ENCODE data around the gene NOXA1. TPM values are rescaled to one million over a fixed set of nuclear protein-coding genes. Genes with fewer than 3 reads are reported as not detected.
A peak's percentile ranks its signal among the peaks of the same experiment; 100 is the strongest.

NOXA1 gene
- total and polyA plus RNA-seq, 3 donors from 2014 or later, result 2.5 to 8.0 (median 4.6) TPM

GRCh38 chr9:137388589-137389427, 34.4 kb upstream of the NOXA1 start:
- no peak for DNase-seq
- WGBS, 2 donors, result 88 to 94% methylated on average over 21 to 47 of the region's 47 CpGs
- TF ChIP-seq CTCF (IDR thresholded peaks at IDR 0.05) (no peak), POLR2A (IDR thresholded peaks at IDR 0.05) (no peak)

GRCh38 chr9:137389428-137389746, 33.8 kb upstream of the NOXA1 start:
- H3K9me3 ChIP-seq, result no peaks in the 10 kb centered on the region
- intact Hi-C loops (cut with DNase I; ENCODE audit: low total_unique reads), result no loop called here
- no peak overlapping the region for H3K27ac ChIP-seq
- H3K4me1 ChIP-seq, result peaks cover 22% of the 10 kb centered on the region
- DNase-seq, result no peak
- 95 to 97% methylated on average over 13 of the region's 13 CpGs for WGBS, 2 donors
- no peaks in the 10 kb centered on the region for H3K27me3 ChIP-seq
- H3K4me3 ChIP-seq, result no peak overlapping the region
- TF ChIP-seq POLR2A (IDR thresholded peaks at IDR 0.05), result no peak
- no peak for TF ChIP-seq CTCF (IDR thresholded peaks at IDR 0.05)
- no peaks in the 10 kb centered on the region for H3K36me3 ChIP-seq (ENCODE audit: low read depth, missing control alignments)

More at GRCh38 chr9:137388589-137389427, 34.4 kb upstream of the NOXA1 start:
- H3K27me3 ChIP-seq, result no peaks in the 10 kb centered on the region
- no peaks in the 10 kb centered on the region for H3K9me3 ChIP-seq
- H3K4me1 ChIP-seq, result peaks cover 22% of the 10 kb centered on the region
- no peaks in the 10 kb centered on the region for H3K36me3 ChIP-seq (ENCODE audit: low read depth, missing control alignments)
- H3K27ac ChIP-seq, result no peak overlapping the region
- intact Hi-C loops (cut with DNase I; ENCODE audit: low total_unique reads), result no loop called here
- H3K4me3 ChIP-seq, result no peak overlapping the region

GRCh38 chr9:137390553-137391410, 32.4 kb upstream of the NOXA1 start:
- H3K27ac ChIP-seq, result peak overlapping the region in 1 of 2 donors; percentile 24
- peaks cover 35% of the 10 kb centered on the region for H3K4me1 ChIP-seq
- H3K36me3 ChIP-seq (ENCODE audit: low read depth, missing control alignments), result no peaks in the 10 kb centered on the region
- 74 to 88% methylated on average over 18 to 42 of the region's 42 CpGs for WGBS, 2 donors
- no peaks in the 10 kb centered on the region for H3K27me3 ChIP-seq
- intact Hi-C loops (cut with DNase I; ENCODE audit: low total_unique reads), result no loop called here
- no peak for TF ChIP-seq CTCF (IDR thresholded peaks at IDR 0.05)
- no peak for TF ChIP-seq POLR2A (IDR thresholded peaks at IDR 0.05)
- DNase-seq, result no peak
- no peaks in the 10 kb centered on the region for H3K9me3 ChIP-seq
- H3K4me3 ChIP-seq, result no peak overlapping the region

GRCh38 chr9:137391411-137391754, 31.8 kb upstream of the NOXA1 start:
- Histone ChIP-seq H3K27ac (peak overlapping the region in 1 of 2 donors; percentile 24), H3K36me3 (ENCODE audit: low read depth, missing control alignments) (no peaks in the 10 kb centered on the region), H3K9me3 (no peaks in the 10 kb centered on the region), H3K4me1 (peaks cover 35% of the 10 kb centered on the region), H3K27me3 (no peaks in the 10 kb centered on the region), H3K4me3 (no peak overlapping the region)
- 81 to 98% methylated on average over 6 to 18 of the region's 22 CpGs for WGBS, 2 donors
- no peak for DNase-seq
- intact Hi-C loops (cut with DNase I; ENCODE audit: low total_unique reads), result no loop called here
- TF ChIP-seq POLR2A (IDR thresholded peaks at IDR 0.05), result no peak
- no peak for TF ChIP-seq CTCF (IDR thresholded peaks at IDR 0.05)

Measured in testis (tissue), 3 donors.